SK-N-SH (cell line): Measurements from ENCODE around the gene CYP26A1. TPM values are rescaled to one million over a fixed set of nuclear protein-coding genes. Genes with fewer than 3 reads are reported as not detected.

Source experiments
- CTCF ChIA-PET: fragments of 300-600, 350-600 bp; formaldehyde crosslinking; extraction: SDS; loops from one replicate; lab custom pipeline; 2021; lab: Yijun Ruan, JAX
- POLR2A ChIA-PET: fragments of 350-600 bp; sonication (Branson Sonifier 250); formaldehyde crosslinking; extraction: SDS; loops from one replicate; lab custom pipeline; 2020; ENCODE audit warnings: antibody characterized with exemption, inconsistent platforms; lab: Yijun Ruan, JAX
- DNase-seq: peaks from one replicate; pipeline ENCODE4 v3.0.0; 2012
- H2AFZ ChIP-seq: fragments of 200-600 bp; sonication (generic); 2 replicates; pipeline ENCODE4 v1.8.1; 2016; ENCODE audit warnings: antibody characterized with exemption, mild to moderate bottlenecking, low read depth
- H3F3A ChIP-seq: fragments of 200-600 bp; sonication (generic); replicated peaks from 2 replicates; pipeline ENCODE3; 2016; ENCODE audit warnings: antibody characterized with exemption, mild to moderate bottlenecking; ENCODE audit not compliant: insufficient read depth
- H3K27ac ChIP-seq, 2 experiments: fragments of 200-500 bp in 1 of 2; fragments of 200-600 bp in 1 of 2; sonication (Bioruptor generic) in 1 of 2; sonication (generic), shearing (Covaris generic) in 1 of 2; 2 replicates each; pipeline versions ENCODE4 v1.5.1 to v1.6.1; 2014 to 2016; ENCODE audit warnings: low read depth in 2 of 2, inconsistent platforms in 1 of 2, low read length in 1 of 2, mild to moderate bottlenecking in 1 of 2, mixed read lengths in 1 of 2
- H3K27me3 ChIP-seq: fragments of 200-600 bp; sonication (generic), shearing (Covaris generic); 2 replicates; pipeline ENCODE4 v1.6.1; 2016; ENCODE audit warnings: mixed run types; ENCODE audit not compliant: insufficient read depth
- H3K36me3 ChIP-seq, 2 experiments: fragments of 200-500 bp in 1 of 2; fragments of 200-600 bp in 1 of 2; sonication (Bioruptor generic) in 1 of 2; sonication (generic) in 1 of 2; replicated peaks in 1 of 2; 2 replicates each; pipeline versions ENCODE3 to v1.5.1; 2014 to 2016; ENCODE audit warnings: low read length in 1 of 2, mild to moderate bottlenecking in 1 of 2; ENCODE audit not compliant: insufficient read depth in 2 of 2, control insufficient read depth in 1 of 2
- H3K4me1 ChIP-seq, 2 experiments: fragments of 200-500 bp in 1 of 2; fragments of 200-600 bp in 1 of 2; sonication (Bioruptor generic) in 1 of 2; sonication (generic), shearing (Covaris generic) in 1 of 2; 2 replicates each; pipeline versions ENCODE4 v1.5.1 to v1.6.1; 2014 to 2016; ENCODE audit warnings: low read depth in 1 of 2, low read length in 1 of 2, mixed run types in 1 of 2; ENCODE audit not compliant: insufficient read depth in 2 of 2, control insufficient read depth in 1 of 2
- H3K4me2 ChIP-seq: fragments of 200-600 bp; sonication (generic), shearing (Covaris generic); 2 replicates; pipeline ENCODE4 v1.6.1; 2017; ENCODE audit warnings: mixed run types
- H3K4me3 ChIP-seq, 2 experiments: fragments of 200-500 bp in 1 of 2; fragments of 200-600 bp in 1 of 2; sonication (Bioruptor generic) in 1 of 2; sonication (generic), shearing (Covaris generic) in 1 of 2; 2 replicates each; pipeline versions ENCODE4 v1.5.1 to v1.8.1; 2014 to 2016; ENCODE audit warnings: low read depth in 2 of 2, inconsistent platforms in 1 of 2, low read length in 1 of 2, mild to moderate bottlenecking in 1 of 2, mixed read lengths in 1 of 2, moderate library complexity in 1 of 2
- H3K79me2 ChIP-seq: fragments of 200-600 bp; sonication (generic); 2 replicates; pipeline ENCODE4 v1.8.1; 2017; ENCODE audit warnings: mild to moderate bottlenecking; ENCODE audit not compliant: insufficient read depth
- H3K9ac ChIP-seq: fragments of 200-600 bp; sonication (generic); 2 replicates; pipeline ENCODE4 v1.6.1; 2017; ENCODE audit warnings: mixed run types
- H3K9me2 ChIP-seq: fragments of 200-600 bp; sonication (generic); 2 replicates; pipeline ENCODE4 v1.6.1; 2017; ENCODE audit warnings: mixed run types
- H3K9me3 ChIP-seq: fragments of 200-600 bp; sonication (generic); 2 replicates; pipeline ENCODE4 v1.6.1; 2017; ENCODE audit warnings: mixed run types, mild to moderate bottlenecking, moderate library complexity
- H4K20me1 ChIP-seq: fragments of 200-600 bp; sonication (generic); 2 replicates; pipeline ENCODE4 v1.6.1; 2017; ENCODE audit warnings: mild to moderate bottlenecking, mixed run types; ENCODE audit not compliant: insufficient read depth
- CHD2 ChIP-seq: fragments of 150-350 bp; IDR thresholded peaks from 2 replicates; pipeline ENCODE4 v1.6.1; 2018; ENCODE audit warnings: low read length; ENCODE audit not compliant: partially characterized antibody
- CTCF ChIP-seq: fragments of 200-600 bp; sonication (generic); IDR thresholded peaks from 2 replicates; pipeline ENCODE4 v1.6.1; 2017; ENCODE audit warnings: antibody characterized with exemption, mild to moderate bottlenecking, moderate library complexity
- FOXJ3 ChIP-seq: sonication (generic); formaldehyde crosslinking; IDR thresholded peaks from 2 replicates; pipeline ENCODE4 v1.5.1; 2020; ENCODE audit warnings: mild to moderate bottlenecking, missing genetic modification reagents
- MAX ChIP-seq: IDR thresholded peaks from 2 replicates; pipeline ENCODE4 v1.4.0; 2012; ENCODE audit warnings: low read depth
- MEF2A ChIP-seq: IDR thresholded peaks from 2 replicates; pipeline ENCODE4 v1.4.0; 2012; ENCODE audit warnings: low read depth, borderline replicate concordance
- NFIC ChIP-seq: IDR thresholded peaks from 2 replicates; pipeline ENCODE4 v1.4.0; 2012; ENCODE audit warnings: borderline replicate concordance
- POLR2AphosphoS5 ChIP-seq: IDR thresholded peaks from 2 replicates; pipeline ENCODE4 v1.6.1; 2012; ENCODE audit warnings: low read depth, low read length
- RAD21 ChIP-seq: IDR thresholded peaks from 2 replicates; pipeline ENCODE4 v1.6.1; 2012; ENCODE audit warnings: mild to moderate bottlenecking, low read length
- REST ChIP-seq: IDR thresholded peaks from 2 replicates; pipeline ENCODE4 v1.6.1; 2012; ENCODE audit warnings: mild to moderate bottlenecking, low read depth, low read length, moderate library complexity
- RXRA ChIP-seq: IDR thresholded peaks from 2 replicates; pipeline ENCODE4 v1.4.0; 2012; ENCODE audit warnings: low read depth, mild to moderate bottlenecking, borderline replicate concordance
- SMC3 ChIP-seq: IDR thresholded peaks from 2 replicates; pipeline ENCODE4 v1.6.1; 2012; ENCODE audit warnings: low read depth, low read length, improper control_type of control experiment
- USF1 ChIP-seq: IDR thresholded peaks from 2 replicates; pipeline ENCODE4 v1.4.0; 2012; ENCODE audit warnings: low read depth, borderline replicate concordance
- YY1 ChIP-seq: IDR thresholded peaks from 2 replicates; pipeline ENCODE4 v1.4.0; 2012; ENCODE audit warnings: low read depth, mild to moderate bottlenecking
- ZBTB33 ChIP-seq: IDR thresholded peaks from 2 replicates; pipeline ENCODE4 v1.4.0; 2012; ENCODE audit warnings: low read depth, borderline replicate concordance
- WGBS: methylation state at CpG from one replicate; pipeline ENCODE4 v1.1.6; 2017; ENCODE audit warnings: low lambda C conversion rate; 5-methylcytosine and 5-hydroxymethylcytosine counted together
- polyA plus RNA-seq, 3 experiments: library from polyadenylated mRNA; depleted of rRNA; stranded (reverse); fragments of >200 nt; gene quantifications; 2 replicates each; pipeline ENCODE4 v1.2.3, GENCODE V29; 2012

The CYP26A1 gene
- polyA plus RNA-seq, 1 of the 3 experiments (the other 2 are of a cell fraction), result not detected

GRCh38 chr10:93090619-93091018, 16.9 kb downstream of the CYP26A1 start (continued):
- TF ChIP-seq ZBTB33, result no peak
- no peak for TF ChIP-seq USF1
- no peak for TF ChIP-seq FOXJ3
- no peak for TF ChIP-seq RXRA
- no peak for TF ChIP-seq POLR2AphosphoS5

- Histone ChIP-seq H3K9ac (no peak overlapping the region), H3K79me2 (no peaks in the 10 kb centered on the region), H4K20me1 (no peaks in the 10 kb centered on the region), H2AFZ (no peak overlapping the region), H3K27ac (no peak overlapping the region), H3K4me3 (no peak overlapping the region), H3K27me3 (no peaks in the 10 kb centered on the region), H3K4me2 (no peak overlapping the region), H3K36me3 (no peaks in the 10 kb centered on the region), H3F3A (no peaks in the 10 kb centered on the region), H3K9me2 (no peaks in the 10 kb centered on the region), H3K4me1 (peaks cover 0 to 3% of the 10 kb centered on the region in 2 experiments; a peak in 1 of 4 replicates), H3K9me3 (no peaks in the 10 kb centered on the region)
- DNase-seq, result no peak
- 85% methylated on average over 3 of the region's 3 CpGs for WGBS
- ChIA-PET POLR2A (no interaction called here), CTCF (no interaction called here)
- no peak for TF ChIP-seq MEF2A
- no peak for TF ChIP-seq RAD21
- TF ChIP-seq REST, result no peak
- no peak for TF ChIP-seq MAX
- TF ChIP-seq CTCF, result no peak
- TF ChIP-seq YY1, result no peak
- no peak for TF ChIP-seq NFIC
- TF ChIP-seq POLR2AphosphoS5, result no peak
- TF ChIP-seq CHD2, result no peak
- no peak for TF ChIP-seq SMC3
These were observed 18.3 kb downstream of the CYP26A1 start for GRCh38 chr10:93091960-93092359.
